ENCODE data around the gene POGK.

Gene POGK, protein sequence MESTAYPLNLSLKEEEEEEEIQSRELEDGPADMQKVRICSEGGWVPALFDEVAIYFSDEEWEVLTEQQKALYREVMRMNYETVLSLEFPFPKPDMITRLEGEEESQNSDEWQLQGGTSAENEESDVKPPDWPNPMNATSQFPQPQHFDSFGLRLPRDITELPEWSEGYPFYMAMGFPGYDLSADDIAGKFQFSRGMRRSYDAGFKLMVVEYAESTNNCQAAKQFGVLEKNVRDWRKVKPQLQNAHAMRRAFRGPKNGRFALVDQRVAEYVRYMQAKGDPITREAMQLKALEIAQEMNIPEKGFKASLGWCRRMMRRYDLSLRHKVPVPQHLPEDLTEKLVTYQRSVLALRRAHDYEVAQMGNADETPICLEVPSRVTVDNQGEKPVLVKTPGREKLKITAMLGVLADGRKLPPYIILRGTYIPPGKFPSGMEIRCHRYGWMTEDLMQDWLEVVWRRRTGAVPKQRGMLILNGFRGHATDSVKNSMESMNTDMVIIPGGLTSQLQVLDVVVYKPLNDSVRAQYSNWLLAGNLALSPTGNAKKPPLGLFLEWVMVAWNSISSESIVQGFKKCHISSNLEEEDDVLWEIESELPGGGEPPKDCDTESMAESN

DNA sequence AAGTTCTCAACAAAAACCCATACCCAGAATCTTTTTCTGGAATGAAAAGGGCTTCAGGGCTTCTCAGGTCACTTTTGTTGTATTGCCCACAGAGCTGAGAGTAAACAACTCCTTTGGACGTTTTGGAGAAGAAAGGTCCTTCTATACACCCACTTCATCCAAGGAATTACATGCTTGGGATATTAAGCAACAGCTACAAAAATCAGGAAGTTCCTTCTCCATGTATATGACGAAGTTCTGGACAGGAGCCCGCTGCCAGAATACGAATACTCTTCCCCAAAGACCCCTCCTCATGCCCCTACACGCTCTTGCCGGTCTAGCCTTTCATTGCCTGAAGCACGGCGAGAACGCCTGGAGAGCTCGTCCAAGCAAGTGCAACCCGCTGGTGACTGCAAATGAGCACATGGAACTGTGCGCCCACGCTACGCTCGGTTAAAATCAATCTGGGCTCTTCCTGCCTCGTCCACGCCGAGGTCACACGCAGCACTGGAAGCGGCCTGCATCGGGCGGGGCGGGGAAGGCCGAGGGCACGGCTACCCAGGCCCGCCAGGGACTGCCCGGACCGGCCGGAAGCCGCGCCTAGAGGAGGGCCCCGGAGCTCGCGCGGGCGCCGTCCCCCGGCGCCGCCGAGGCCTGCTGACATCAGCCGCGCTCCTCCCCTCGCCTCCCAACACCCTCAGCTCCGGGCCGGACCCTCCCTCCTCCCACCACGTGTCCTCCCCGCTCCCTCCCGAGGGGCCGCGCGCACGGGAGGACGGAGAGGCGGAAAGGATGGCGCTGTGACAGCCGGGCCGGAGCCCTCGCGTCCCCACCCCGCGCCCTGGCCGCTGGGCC lies at the start of gene POGK:
POGK (plus strand) TSS at position 710 of the 834 bp plus-strand sequence. CDS start 1,482 bp downstream, outside the sequence.
- Mint-ChIP-seq H3K27ac (peak within 1 kb of the TSS; percentile 92 to 99 (median 96)), H3K4me1 (peaks cover 45% of the 10 kb centered on the region), H3K27me3 (ENCODE audit: low read depth) (peaks cover 4% of the 10 kb centered on the region), H3K9me3 (no peaks in the 10 kb centered on the region), H3K36me3 (ENCODE audit: low read depth) (peaks cover 29% of the 10 kb centered on the region), H3K4me3 (peak within 1 kb of the TSS; percentile 95 to 97 (median 95))
- TF ChIP-seq, protein P1, sequence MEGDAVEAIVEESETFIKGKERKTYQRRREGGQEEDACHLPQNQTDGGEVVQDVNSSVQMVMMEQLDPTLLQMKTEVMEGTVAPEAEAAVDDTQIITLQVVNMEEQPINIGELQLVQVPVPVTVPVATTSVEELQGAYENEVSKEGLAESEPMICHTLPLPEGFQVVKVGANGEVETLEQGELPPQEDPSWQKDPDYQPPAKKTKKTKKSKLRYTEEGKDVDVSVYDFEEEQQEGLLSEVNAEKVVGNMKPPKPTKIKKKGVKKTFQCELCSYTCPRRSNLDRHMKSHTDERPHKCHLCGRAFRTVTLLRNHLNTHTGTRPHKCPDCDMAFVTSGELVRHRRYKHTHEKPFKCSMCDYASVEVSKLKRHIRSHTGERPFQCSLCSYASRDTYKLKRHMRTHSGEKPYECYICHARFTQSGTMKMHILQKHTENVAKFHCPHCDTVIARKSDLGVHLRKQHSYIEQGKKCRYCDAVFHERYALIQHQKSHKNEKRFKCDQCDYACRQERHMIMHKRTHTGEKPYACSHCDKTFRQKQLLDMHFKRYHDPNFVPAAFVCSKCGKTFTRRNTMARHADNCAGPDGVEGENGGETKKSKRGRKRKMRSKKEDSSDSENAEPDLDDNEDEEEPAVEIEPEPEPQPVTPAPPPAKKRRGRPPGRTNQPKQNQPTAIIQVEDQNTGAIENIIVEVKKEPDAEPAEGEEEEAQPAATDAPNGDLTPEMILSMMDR (IDR thresholded peaks at IDR 0.05; ENCODE audit: unreplicated experiment in 3 of 3): no peak

DNA sequence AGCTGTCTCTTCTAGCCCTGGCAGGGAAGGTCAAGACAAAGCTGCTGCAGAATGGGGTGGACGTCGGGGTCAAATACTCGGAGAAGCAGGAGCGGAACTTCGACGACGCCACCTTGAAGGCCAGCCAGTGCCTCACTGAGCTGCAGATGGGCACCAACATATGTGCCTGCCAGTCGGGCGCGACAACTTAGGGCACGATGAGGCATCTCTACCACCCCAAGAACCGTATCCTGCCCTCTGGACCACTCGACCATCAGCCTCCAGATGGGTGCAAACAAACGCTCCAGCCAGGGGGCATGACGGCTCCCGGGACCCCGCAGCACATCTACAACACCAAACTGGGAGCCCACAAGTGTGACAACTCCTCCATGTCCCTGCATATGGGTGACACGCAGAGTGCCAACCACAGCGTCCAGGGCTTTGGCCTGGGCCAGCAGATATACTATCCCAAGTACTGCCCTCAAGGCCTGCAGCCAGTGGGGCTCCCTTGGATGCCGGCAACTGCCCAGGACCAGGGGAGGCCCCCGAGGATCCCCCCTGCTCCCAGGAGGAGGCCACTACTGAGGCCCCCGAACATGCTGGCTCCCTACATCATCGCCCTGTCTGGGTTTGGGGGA lies 42.5 kb upstream of the POGK start:
- H3K4me1 Mint-ChIP-seq: no peaks in the 10 kb centered on the region

DNA sequence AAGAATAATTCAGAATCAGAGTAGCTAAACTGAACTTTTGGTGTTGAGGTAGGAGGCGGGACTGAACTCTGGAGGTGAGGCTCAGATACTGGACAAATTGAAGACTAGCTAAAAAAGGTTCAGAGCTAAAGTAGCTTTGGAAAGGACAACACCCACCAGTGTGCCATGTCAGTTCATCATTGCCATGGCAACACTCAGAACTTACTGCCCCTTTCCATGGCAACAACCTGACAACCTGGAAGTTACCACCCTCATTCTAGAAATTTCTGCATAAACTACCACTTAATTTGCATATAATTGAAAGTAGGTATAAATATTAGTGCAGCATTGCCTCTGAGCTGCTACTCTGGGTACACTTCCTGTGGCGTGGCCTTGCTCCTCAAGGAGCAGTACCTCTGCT lies 30.3 kb upstream of the POGK start:
- no peak overlapping the region for H3K27ac Mint-ChIP-seq
- H3K27me3 Mint-ChIP-seq (ENCODE audit: low read depth): peaks cover 5% of the 10 kb centered on the region
- peaks cover 3% of the 10 kb centered on the region for H3K9me3 Mint-ChIP-seq
- no peaks in the 10 kb centered on the region for H3K4me1 Mint-ChIP-seq
- no peaks in the 10 kb centered on the region for H3K36me3 Mint-ChIP-seq (ENCODE audit: low read depth)
- H3K4me3 Mint-ChIP-seq: no peak overlapping the region
- TF ChIP-seq, protein P1 (IDR thresholded peaks at IDR 0.05; ENCODE audit: unreplicated experiment in 3 of 3): no peak

More for the DNA sequence above, 42.5 kb upstream of the POGK start:
- H3K4me3 Mint-ChIP-seq: no peak overlapping the region
- no peaks in the 10 kb centered on the region for H3K36me3 Mint-ChIP-seq (ENCODE audit: low read depth)
- no peak overlapping the region for H3K27ac Mint-ChIP-seq
- peaks cover 2% of the 10 kb centered on the region for H3K9me3 Mint-ChIP-seq
- TF ChIP-seq, protein P1 (IDR thresholded peaks at IDR 0.05; ENCODE audit: unreplicated experiment in 3 of 3): no peak
- no peaks in the 10 kb centered on the region for H3K27me3 Mint-ChIP-seq (ENCODE audit: low read depth)

DNA sequence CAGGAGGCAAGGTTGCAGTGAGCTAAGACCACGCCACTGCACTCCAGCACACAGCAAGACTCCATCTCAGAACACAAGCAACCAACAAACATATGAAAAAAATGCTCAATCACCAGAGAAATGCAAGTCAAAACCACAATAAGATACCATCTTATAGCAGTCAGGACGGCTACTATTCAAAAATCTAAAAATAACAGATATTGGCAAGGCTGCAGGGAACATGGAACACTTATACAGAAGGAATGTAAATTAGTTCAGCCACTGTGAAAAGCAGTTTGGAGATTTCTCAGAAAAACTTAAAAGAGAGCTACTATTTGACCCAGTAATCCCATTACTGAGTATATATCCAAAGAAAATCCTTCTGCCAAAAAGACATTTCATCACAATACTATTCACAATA lies 27.6 kb upstream of the POGK start:
- H3K4me3 Mint-ChIP-seq: no peak overlapping the region
- no peak overlapping the region for H3K27ac Mint-ChIP-seq
- peaks cover 3% of the 10 kb centered on the region for H3K9me3 Mint-ChIP-seq
- no peaks in the 10 kb centered on the region for H3K36me3 Mint-ChIP-seq (ENCODE audit: low read depth)
- H3K27me3 Mint-ChIP-seq (ENCODE audit: low read depth): peaks cover 5% of the 10 kb centered on the region
- no peaks in the 10 kb centered on the region for H3K4me1 Mint-ChIP-seq
- TF ChIP-seq, protein P1 (IDR thresholded peaks at IDR 0.05; ENCODE audit: unreplicated experiment in 3 of 3): no peak

DNA sequence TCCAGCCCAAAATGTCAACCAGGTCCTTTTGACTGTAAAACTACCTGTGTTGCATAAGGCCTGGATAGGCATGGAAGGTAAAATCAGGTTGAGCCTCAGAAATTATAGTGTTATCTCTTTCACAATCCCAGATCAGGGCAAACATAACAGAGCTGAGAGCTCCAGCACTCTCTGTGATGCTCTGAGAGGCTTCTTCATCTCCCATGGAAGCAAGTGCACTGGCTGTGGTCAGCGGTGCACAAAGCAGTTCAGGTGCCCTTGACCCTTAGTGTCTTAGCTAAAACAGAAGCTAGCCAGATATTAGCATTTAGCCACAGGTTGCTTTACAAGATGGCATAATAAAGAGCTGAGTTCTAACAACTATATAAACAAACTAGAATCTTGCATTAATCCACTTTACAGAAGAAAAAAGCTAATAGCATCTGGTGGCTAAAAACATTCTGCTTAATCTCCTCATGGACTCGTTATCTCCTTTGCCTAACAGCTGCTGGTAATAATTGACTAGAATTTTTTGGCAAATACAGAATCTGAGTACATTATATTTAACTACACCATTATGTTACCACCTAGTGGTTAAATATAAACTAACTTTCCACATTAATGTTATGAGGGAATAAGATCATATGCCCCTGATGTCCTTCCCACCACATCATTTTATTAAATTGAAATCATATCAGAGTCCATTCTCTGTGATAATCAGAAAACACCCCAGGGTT lies 25.6 kb upstream of the POGK start:
- Mint-ChIP-seq H3K4me1 (no peaks in the 10 kb centered on the region), H3K36me3 (ENCODE audit: low read depth) (no peaks in the 10 kb centered on the region), H3K9me3 (peaks cover 5% of the 10 kb centered on the region), H3K27ac (peak overlapping the region in 2 of 3 experiments; percentile 4 to 16), H3K4me3 (no peak overlapping the region), H3K27me3 (ENCODE audit: low read depth) (peaks cover 5% of the 10 kb centered on the region)
- TF ChIP-seq, protein P1 (IDR thresholded peaks at IDR 0.05; ENCODE audit: unreplicated experiment in 3 of 3): no peak
